Stimulated activated CD4-positive, alpha-beta T cell treated with anti-CD3 and anti-CD28 coated beads, Interleukin-15, amount 100 ng/mL, for 48 hours (primary cell): ENCODE measurements around the gene ENPP1.

ENCODE experiments used
- DNase-seq, 2 donors: peaks; one replicate each; pipeline ENCODE4 v3.0.0-alpha.2; 2020; ENCODE audit warnings: low read depth in 2 of 2

The ENPP1 gene

GRCh38 chr6:131787079-131787478, 20.7 kb upstream of the ENPP1 start:
- no peak for DNase-seq

GRCh38 chr6:131787766-131788712, 19.8 kb upstream of the ENPP1 start:
- DNase-seq: no peak

- DNase-seq: no peak
These were observed 18.6 kb upstream of the ENPP1 start for GRCh38 chr6:131789219-131789618.

- no peak for DNase-seq
These were observed 16.3 kb upstream of the ENPP1 start for GRCh38 chr6:131791476-131791875.

GRCh38 chr6:131792091-131792496, 15.7 kb upstream of the ENPP1 start:
- DNase-seq: no peak

- no peak for DNase-seq
These were observed 12.5 kb upstream of the ENPP1 start for GRCh38 chr6:131795366-131795765.

- DNase-seq: no peak
These were observed 5.5 kb upstream of the ENPP1 start for GRCh38 chr6:131802347-131802746.

GRCh38 chr6:131803007-131803769, 4.6 kb upstream of the ENPP1 start:
- DNase-seq: no peak

- no peak for DNase-seq
These were observed 3.7 kb upstream of the ENPP1 start for GRCh38 chr6:131804131-131804530.

- DNase-seq: no peak
These were observed 538 bp upstream of the ENPP1 start for GRCh38 chr6:131807321-131807643.

GRCh38 chr6:131808460-131809269, 845 bp downstream of the ENPP1 start:
- no peak for DNase-seq

GRCh38 chr6:131811500-131811899, 3.7 kb downstream of the ENPP1 start:
- no peak for DNase-seq

GRCh38 chr6:131813991-131814390, 6.2 kb downstream of the ENPP1 start:
- DNase-seq: no peak

GRCh38 chr6:131816869-131817268, 9.0 kb downstream of the ENPP1 start:
- no peak for DNase-seq

GRCh38 chr6:131819572-131820124, 11.8 kb downstream of the ENPP1 start:
- no peak for DNase-seq

GRCh38 chr6:131821010-131821807, 13.4 kb downstream of the ENPP1 start:
- DNase-seq: no peak

GRCh38 chr6:131822119-131822518, 14.3 kb downstream of the ENPP1 start:
- no peak for DNase-seq

GRCh38 chr6:131823276-131823902, 15.6 kb downstream of the ENPP1 start:
- no peak for DNase-seq

GRCh38 chr6:131825946-131826345, 18.1 kb downstream of the ENPP1 start:
- no peak for DNase-seq

GRCh38 chr6:131828080-131828479, 20.3 kb downstream of the ENPP1 start:
- no peak for DNase-seq

- no peak for DNase-seq
These were observed 21.1 kb downstream of the ENPP1 start for GRCh38 chr6:131828951-131829350.
